Activated CD8-positive, alpha-beta memory T cell treated with anti-CD3 and anti-CD28 coated beads, Interleukin-2, amount 50 U/mL, for 1 hour (primary cell): ENCODE data around the gene CFAP52.
A peak's percentile ranks its signal among the peaks of the same experiment; 100 is the strongest.
"Not testable (repeated sequence)": the region's sequence is repeated elsewhere in the genome, so short reads cannot be mapped to it uniquely, and the experiment has no call there.

Experiments
- DNase-seq: peaks from one replicate; pipeline ENCODE4 v3.0.0-alpha.2; 2020; ENCODE audit errors: extremely low read depth

The CFAP52 gene

GRCh38 chr17:9568957-9569588 is 7.4 kb upstream of the CFAP52 start:
- no peak for DNase-seq

GRCh38 chr17:9571201-9571600 is 5.2 kb upstream of the CFAP52 start:
- DNase-seq, result no peak

GRCh38 chr17:9575381-9576101 is 901 bp upstream of the CFAP52 start, which contains the start of gene STX8:
Gene STX8, minus strand, starts transcription at chr17:9575820. Its CDS starts 12 bp downstream, at chr17:9575808.
- peak; percentile 32 for DNase-seq

GRCh38 chr17:9577373-9577709 is 899 bp downstream of the CFAP52 start:
- DNase-seq, result no peak

GRCh38 chr17:9587969-9588656 is 11.7 kb downstream of the CFAP52 start:
- DNase-seq, result no peak

- DNase-seq, result no peak
Observed at GRCh38 chr17:9594065-9594464, 17.6 kb downstream of the CFAP52 start.

GRCh38 chr17:9597638-9598037 is 21.2 kb downstream of the CFAP52 start:
- DNase-seq, result not testable (repeated sequence)

- no peak for DNase-seq
Observed at GRCh38 chr17:9598661-9599060, 22.2 kb downstream of the CFAP52 start.

- not testable (repeated sequence) for DNase-seq
Observed at GRCh38 chr17:9604583-9604982, 28.1 kb downstream of the CFAP52 start.

- DNase-seq, result no peak
Observed at GRCh38 chr17:9606453-9606852, 30.0 kb downstream of the CFAP52 start.

GRCh38 chr17:9607058-9607457 is 30.6 kb downstream of the CFAP52 start:
- not testable (repeated sequence) for DNase-seq

- DNase-seq, result no peak
Observed at GRCh38 chr17:9611557-9611956, 35.1 kb downstream of the CFAP52 start.

GRCh38 chr17:9612006-9612405 is 35.6 kb downstream of the CFAP52 start:
- DNase-seq, result no peak

GRCh38 chr17:9615486-9615885 is 39.0 kb downstream of the CFAP52 start:
- no peak for DNase-seq

GRCh38 chr17:9622961-9623360 is 46.5 kb downstream of the CFAP52 start:
- DNase-seq, result no peak

- no peak for DNase-seq
Observed at GRCh38 chr17:9628509-9628908, 52.1 kb downstream of the CFAP52 start.

- DNase-seq, result no peak
Observed at GRCh38 chr17:9632741-9633140, 56.3 kb downstream of the CFAP52 start.

- DNase-seq, result no peak
Observed at GRCh38 chr17:9635340-9635739, 58.9 kb downstream of the CFAP52 start.

GRCh38 chr17:9636501-9636900 is 60.1 kb downstream of the CFAP52 start:
- DNase-seq, result no peak

- DNase-seq, result not testable (repeated sequence)
Observed at GRCh38 chr17:9640388-9640787, 63.9 kb downstream of the CFAP52 start.

- no peak for DNase-seq
Observed at GRCh38 chr17:9643611-9644010, 67.2 kb downstream of the CFAP52 start.

- no peak for DNase-seq
Observed at GRCh38 chr17:9644910-9645751, 68.7 kb downstream of the CFAP52 start, which contains the start of gene USP43. Gene USP43, plus strand, starts transcription at chr17:9645517. Its CDS starts 116 bp downstream, at chr17:9645633.
